ENCODE data around the gene ARSB.

ARSB gene

GRCh38 chr5:78829811-78830527 is 155.1 kb downstream of the ARSB start:
- DNase-seq, result no peak

- no peak for DNase-seq
Measured at GRCh38 chr5:78827725-78828124, 157.4 kb downstream of the ARSB start.

- no peak for DNase-seq
Measured at GRCh38 chr5:78824831-78825281, 160.3 kb downstream of the ARSB start.

GRCh38 chr5:78823196-78823595 is 161.9 kb downstream of the ARSB start:
- no peak for DNase-seq

- DNase-seq, result no peak
Measured at GRCh38 chr5:78821536-78822021, 163.5 kb downstream of the ARSB start.

- no peak for DNase-seq
Measured at GRCh38 chr5:78819707-78820106, 165.4 kb downstream of the ARSB start.

- no peak for DNase-seq
Measured at GRCh38 chr5:78819166-78819565, 165.9 kb downstream of the ARSB start.

GRCh38 chr5:78816143-78816765 is 168.9 kb downstream of the ARSB start:
- DNase-seq, result no peak

- no peak for DNase-seq
Measured at GRCh38 chr5:78813906-78814530, 171.1 kb downstream of the ARSB start.

GRCh38 chr5:78813286-78813685 is 171.8 kb downstream of the ARSB start:
- no peak for DNase-seq

GRCh38 chr5:78811866-78812265 is 173.2 kb downstream of the ARSB start:
- no peak for DNase-seq

- no peak for DNase-seq
Measured at GRCh38 chr5:78811121-78811817, 173.8 kb downstream of the ARSB start.

GRCh38 chr5:78810098-78810920 is 174.8 kb downstream of the ARSB start:
- no peak for DNase-seq

GRCh38 chr5:78809444-78809843 is 175.7 kb downstream of the ARSB start:
- DNase-seq, result no peak

GRCh38 chr5:78808818-78809217 is 176.3 kb downstream of the ARSB start:
- DNase-seq, result no peak

- no peak for DNase-seq
Measured at GRCh38 chr5:78808380-78808779, 176.7 kb downstream of the ARSB start.

GRCh38 chr5:78806544-78806943 is 178.6 kb downstream of the ARSB start:
- DNase-seq, result no peak

- no peak for DNase-seq
Measured at GRCh38 chr5:78805474-78806124, 179.5 kb downstream of the ARSB start.

- DNase-seq, result no peak
Measured at GRCh38 chr5:78804995-78805394, 180.1 kb downstream of the ARSB start.

- DNase-seq, result no peak
Measured at GRCh38 chr5:78803941-78804340, 181.2 kb downstream of the ARSB start.

- DNase-seq, result no peak
Measured at GRCh38 chr5:78803353-78803752, 181.8 kb downstream of the ARSB start.

- peak; percentile 13 for DNase-seq
Measured at GRCh38 chr5:78801413-78801812, 183.7 kb downstream of the ARSB start.

Measured in activated CD4-positive, alpha-beta T cell treated with anti-CD3 and anti-CD28 coated beads, Interleukin-2, Interleukin-6, amounts not matched to agents 100 ng/mL and 50 ng/mL, durations not matched to agents 16 hours and 8 hours (primary cell).